Epithelial cell of proximal tubule (primary cell): ENCODE results near the gene LONP2. TPM values are rescaled to one million over a fixed set of nuclear protein-coding genes. Genes with fewer than 3 reads are reported as not detected.

Experiments
- DNase-seq: peaks from one replicate; pipeline ENCODE4 v3.0.0-alpha.2; 2011; ENCODE audit warnings: low read depth
- H3K4me3 ChIP-seq: 2 replicates; pipeline ENCODE4 v1.5.1; 2011; ENCODE audit warnings: low read depth, mild to moderate bottlenecking, low read length
- CTCF ChIP-seq: conservative IDR thresholded peaks from 2 replicates; pipeline ENCODE4 v1.5.1; 2012; ENCODE audit warnings: low read depth, mild to moderate bottlenecking, low read length
- total RNA-seq: library from RNA; depleted of rRNA; stranded (reverse); fragments of >200 nt; gene quantifications from 2 replicates; pipeline ENCODE4 v1.2.3, GENCODE V29; 2015

Gene LONP2
- total RNA-seq, 1 donor from 2014 or later: 23.7 TPM

- no peak for DNase-seq
- no peak for TF ChIP-seq CTCF
- H3K4me3 ChIP-seq: peak overlapping the region; percentile 83
Observed at GRCh38 chr16:48383877-48384519, 139.9 kb downstream of the LONP2 start.

GRCh38 chr16:48384520-48385252 lies 140.6 kb downstream of the LONP2 start:
- TF ChIP-seq CTCF: no peak
- no peak for DNase-seq
- peak overlapping the region; percentile 91 for H3K4me3 ChIP-seq

DNA sequence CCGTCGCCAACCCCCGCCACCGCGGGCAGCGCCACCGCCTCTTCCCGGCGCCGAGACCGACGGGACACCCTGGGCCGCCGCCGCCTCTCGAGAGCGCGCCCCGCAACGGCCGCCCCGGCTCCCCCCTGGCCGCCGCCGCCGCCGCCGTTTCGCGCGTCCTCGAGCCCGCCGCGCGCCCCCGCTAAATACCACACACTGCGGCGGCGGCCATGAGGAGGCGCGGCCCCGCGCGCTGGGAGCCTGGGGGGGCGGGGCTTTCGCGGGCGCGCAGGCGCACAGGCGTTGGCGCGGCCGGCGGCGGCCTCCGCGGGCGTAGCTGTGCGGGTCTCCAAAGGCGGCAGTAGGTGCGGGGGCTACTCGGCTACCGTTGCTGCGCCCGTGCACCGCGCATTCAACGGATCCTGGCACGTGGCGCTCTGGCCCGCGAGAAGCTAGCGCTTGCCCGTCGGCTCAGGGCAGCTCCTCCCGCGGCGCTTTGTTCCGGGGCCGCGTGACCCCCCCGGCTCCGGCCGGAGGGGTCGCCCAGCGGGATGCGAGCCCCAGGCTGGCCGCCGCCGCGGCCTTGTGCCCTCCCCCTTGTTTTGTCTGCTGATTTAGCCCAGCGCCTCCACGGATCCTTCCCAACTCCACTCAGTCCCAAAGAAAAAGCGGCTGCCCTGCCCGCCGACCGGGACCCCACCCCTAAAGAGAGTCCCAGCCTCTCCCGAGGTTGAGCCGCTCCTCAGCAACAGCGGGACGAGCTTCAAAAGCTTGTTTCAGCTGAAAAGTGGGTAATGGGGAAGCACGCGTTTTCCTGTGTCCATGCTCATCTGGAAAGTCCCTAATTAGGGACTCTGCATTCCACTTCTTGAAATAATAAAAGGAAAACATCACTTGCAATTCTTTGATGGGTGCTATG lies 141.4 kb downstream of the LONP2 start, which contains the start of gene SIAH1:
SIAH1 (minus strand) TSS at position 161 of the 898 bp plus-strand sequence. CDS start 22,985 bp downstream, outside the sequence.
- DNase-seq: no peak
- H3K4me3 ChIP-seq: peak within 1 kb of the TSS; percentile 91
- no peak for TF ChIP-seq CTCF

DNA sequence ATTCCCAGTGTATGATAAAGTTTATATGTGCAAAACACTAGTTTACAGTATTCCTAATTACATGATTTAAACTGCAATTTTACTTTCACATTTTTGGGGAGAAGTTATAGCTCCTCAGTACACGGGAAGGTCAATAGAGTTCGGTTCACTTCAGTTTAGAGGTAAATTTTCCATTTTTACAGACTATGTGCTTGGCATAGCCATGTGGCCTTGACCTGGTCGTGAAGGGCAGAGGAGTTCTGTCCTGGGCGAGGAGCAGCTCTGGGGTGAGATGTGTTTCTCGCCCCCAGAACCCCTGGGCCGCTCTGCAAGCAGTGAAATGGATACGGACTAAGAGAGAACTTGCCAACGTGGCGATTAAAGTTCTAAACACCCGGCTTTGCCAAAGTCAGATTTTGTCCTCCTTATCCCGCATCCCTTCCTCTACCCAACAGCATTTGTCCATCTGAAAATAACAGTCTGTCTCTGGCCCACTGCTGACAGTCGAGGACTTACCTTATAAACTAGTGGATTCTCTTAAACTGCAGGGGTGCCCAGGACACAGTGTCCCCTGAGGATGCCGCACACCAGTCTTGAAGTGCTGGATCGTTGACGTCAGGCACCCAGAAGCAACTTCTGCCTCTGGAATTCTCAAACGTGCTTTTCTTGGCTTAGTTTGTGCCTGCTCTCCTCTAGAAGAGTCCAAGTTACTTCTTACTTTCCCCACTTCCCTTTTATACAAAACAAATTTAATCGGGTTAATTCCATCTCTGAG lies 142.6 kb downstream of the LONP2 start:
- H3K4me3 ChIP-seq: no peak overlapping the region
- no peak for DNase-seq
- no peak for TF ChIP-seq CTCF

- H3K4me3 ChIP-seq: no peak overlapping the region
- DNase-seq: no peak
- TF ChIP-seq CTCF: no peak
Observed at GRCh38 chr16:48392407-48392806, 148.3 kb downstream of the LONP2 start.

DNA sequence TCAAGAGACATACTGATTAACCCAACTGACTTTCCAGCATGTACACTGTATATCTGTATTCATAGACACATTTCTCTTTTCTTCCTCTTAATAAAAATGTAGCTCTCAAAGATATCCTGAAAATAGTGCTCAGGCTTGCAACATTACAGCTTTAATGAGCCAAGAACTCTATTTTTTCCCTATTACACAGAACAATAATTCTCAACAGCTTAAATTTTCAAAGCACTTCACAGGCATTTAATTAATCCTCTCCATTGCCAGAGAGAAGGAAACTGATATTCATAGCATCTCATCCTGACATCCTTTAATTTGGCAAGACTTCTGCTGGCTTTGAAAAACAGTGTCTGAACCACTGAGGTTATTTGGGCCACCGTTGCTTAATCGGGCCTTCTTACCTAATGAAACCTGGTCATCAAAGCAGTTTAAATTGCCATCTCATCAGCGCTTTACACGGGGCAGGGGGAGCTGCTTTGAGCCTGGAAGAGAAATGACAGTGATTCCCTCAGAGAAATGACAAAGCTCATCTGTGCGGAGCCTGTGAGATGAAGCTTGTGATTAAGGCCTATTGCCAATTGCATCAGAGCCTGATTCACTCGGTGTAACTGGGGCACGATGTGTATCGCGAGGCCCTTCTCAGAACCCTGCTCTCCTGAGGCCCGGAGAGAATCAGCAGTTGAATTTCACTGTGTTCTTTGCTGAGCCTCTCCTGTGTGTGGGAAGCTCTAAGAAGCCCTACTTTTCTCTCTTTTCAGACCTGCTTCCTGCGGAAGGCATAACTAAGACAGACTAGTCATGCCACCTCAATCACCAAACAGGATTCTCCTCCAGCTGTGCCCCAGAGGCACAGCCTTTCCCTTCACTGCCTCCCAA lies 149.6 kb downstream of the LONP2 start:
- no peak overlapping the region for H3K4me3 ChIP-seq
- no peak for TF ChIP-seq CTCF
- no peak for DNase-seq
